GM21447 (cell line): ENCODE data around the gene ODAD4.
A peak's percentile ranks its signal among the peaks of the same experiment; 100 is the strongest.

Experiments used
- ATAC-seq: cut with Tn5 transposase; IDR thresholded peaks from one replicate; pipeline ENCODE4 v1.9.1; 2021; ENCODE audit not compliant: unreplicated experiment

Gene ODAD4

DNA sequence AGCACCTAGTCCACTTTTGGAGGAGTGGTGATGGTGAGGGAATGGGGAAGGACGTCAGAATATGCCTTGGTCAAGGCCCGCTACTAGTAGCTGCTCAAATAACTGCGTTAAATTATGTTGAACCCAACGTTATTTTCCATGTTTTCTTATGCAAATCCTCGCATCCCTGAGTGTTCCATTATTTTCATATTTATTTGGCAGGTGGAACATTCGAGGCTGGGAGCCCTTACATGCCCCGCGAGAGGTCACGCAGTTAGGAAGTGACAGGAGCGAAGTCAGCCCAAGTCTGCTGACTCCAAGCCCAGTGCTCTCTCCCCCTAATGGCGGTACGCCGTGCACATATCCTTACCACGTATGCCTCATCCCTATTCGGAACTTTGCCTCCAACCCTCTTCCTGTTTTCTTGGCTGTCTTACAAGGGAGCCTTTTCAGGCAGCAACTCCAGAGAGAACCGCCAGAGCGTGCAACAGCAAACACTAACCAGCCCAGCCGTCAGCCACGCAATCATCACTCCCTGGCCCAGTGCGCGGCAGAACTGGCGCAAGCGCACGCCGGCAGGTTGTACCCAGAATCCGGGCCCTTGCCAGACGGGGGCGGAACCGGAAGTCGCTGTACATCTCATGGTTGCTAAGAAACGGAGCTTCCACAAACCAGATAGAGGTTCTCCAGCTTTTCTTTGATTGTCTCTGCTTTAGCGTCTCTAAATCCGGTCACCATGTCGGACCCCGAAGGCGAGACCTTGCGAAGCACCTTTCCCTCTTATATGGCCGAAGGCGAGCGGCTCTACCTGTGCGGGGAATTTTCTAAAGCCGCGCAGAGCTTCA, at the start of gene ODAD4:
ODAD4 (plus strand) TSS at position 609 of the 824 bp plus-strand sequence; CDS start at position 716, 107 bp downstream.
- peak; percentile 86 for ATAC-seq

GRCh38 chr17:41882756-41883155, 47.7 kb upstream of the ODAD4 start:
- no peak for ATAC-seq

GRCh38 chr17:41885733-41886132, 44.7 kb upstream of the ODAD4 start:
- ATAC-seq = no peak

DNA sequence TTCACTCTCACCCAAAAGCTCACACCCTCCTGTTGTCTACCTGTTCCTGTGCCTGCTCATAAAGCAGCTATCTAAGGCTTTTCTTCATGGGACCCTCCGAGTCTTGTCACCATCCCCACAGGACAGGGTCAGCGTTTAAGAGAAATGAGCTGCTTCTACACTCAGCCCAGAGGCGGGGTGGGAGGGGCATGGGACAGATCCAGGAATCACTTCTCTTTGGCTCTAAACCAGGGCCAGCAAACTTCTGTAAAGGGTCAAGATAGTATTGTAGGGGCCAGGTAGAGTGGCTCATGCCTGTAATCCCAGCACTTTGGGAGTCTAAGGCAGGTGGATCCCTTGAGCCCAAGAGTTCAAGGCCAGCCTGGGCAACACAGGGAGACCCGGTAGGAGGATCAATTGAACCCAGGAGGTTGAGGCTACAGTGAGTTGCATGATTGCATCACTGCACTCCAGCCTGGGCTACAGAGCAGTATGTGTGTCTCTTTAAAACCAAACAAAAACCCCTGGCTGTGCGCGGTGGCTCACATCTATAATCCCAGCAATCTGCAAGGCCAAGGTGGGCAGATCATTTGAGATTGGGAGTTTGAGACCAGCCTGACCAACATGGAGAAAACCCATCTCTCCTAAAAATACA, 42.0 kb upstream of the ODAD4 start:
- no peak for ATAC-seq

DNA sequence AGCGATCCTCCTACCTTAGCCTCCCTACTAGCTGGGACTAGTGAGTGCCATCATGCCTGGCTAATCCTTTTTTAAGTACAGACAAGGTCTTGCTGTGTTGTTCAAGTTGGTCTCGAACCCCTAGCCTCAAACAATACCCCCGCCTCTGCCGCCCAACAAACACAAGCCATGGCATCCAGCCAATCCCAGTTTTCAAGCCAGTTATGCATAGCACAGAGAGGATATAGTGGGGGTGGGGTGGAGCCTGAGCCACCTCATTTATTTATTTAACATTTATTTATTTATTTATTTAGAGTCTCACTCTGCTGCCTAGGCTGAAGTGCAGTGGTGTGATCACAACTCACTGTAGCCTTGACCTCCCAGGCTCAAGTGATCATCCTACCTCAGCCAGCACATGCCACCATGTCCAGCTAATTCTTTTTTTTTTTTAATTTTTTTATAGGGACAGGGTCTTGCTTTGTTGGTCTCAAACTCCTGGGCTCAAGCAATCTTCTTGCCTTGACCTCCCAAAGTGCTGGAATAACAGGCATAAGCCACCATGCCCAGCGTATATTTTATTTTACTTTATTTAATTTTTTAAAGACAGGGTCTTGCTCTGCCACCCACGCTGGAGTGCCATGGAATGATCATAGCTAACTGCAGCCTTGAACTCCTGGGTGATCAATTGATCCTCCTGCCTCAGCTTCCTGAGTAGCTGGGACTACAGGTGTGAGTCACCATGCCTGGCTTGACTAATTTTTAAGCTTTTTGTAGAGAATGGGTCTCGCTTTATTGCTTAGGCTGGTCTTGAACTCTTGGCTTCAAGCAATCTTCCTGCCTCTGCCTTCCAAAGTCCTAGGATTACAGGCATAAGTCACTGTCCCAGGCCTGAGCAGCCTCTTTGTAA, 39.0 kb upstream of the ODAD4 start:
- ATAC-seq = no peak

- ATAC-seq = no peak
Measured at GRCh38 chr17:41892021-41892376, 38.4 kb upstream of the ODAD4 start.

- ATAC-seq = no peak
Measured at GRCh38 chr17:41893384-41893783, 37.0 kb upstream of the ODAD4 start.

GRCh38 chr17:41894791-41895331, 35.6 kb upstream of the ODAD4 start:
- ATAC-seq = no peak

GRCh38 chr17:41895617-41896016, 34.8 kb upstream of the ODAD4 start:
- ATAC-seq = no peak

DNA sequence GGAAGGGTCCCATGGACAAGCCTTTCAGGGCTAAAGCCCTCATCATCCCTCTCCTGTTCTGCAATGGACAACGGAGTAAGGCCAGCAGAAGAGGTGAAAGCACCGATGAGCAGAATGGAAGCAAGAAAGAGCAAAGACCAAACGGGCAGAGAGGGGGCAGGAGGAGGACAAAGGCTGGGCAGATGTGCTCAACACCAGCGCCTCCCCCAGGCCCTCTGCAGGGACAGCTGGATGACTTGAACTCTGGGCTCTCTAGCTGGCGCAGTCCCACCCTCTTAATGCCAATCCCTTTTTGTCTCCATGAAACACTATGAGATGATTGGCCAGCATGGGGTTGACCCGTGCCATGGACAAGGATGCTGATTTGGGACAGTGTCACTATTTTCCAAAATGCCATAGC, 33.7 kb upstream of the ODAD4 start:
- no peak for ATAC-seq

DNA sequence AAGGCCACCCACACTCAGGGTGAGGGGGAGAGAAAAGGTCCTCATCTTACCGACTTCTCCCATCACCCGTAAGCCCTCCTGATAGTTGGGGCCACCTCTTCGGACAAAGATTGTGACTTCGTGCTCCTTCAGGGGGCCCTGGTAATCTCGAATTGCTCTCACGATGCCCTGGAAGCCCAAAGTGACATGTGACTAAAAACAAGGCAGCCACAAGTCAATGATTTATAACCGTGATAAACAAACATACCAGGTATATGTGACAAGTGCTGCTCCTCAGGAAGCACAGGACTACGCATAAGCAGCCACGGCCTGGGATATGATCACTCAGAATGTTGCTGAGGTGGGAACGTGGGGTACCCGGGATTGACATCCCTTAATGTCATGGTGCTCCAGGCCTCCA, 28.8 kb upstream of the ODAD4 start:
- ATAC-seq = no peak

- ATAC-seq = no peak
Measured at GRCh38 chr17:41904242-41904841, 26.1 kb upstream of the ODAD4 start.

DNA sequence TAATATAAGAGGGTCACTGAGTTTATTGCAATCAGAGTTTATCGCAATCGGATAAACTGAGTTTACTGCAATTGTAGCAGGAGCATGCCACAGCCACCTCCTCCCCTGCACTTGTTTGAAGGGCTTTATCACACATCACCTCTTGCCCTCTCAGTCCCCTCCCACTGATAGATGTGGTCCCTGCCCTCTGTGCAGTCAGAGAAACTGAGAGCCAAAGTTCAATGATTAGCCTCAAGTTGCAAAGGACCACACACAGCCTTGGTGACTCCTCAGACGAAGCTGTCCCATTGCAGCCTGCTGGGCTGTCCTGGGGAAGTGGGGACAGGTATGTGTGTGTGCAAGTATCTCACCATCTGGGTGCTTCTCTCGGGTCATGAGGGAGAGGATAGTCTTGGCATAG, 25.2 kb upstream of the ODAD4 start:
- ATAC-seq = no peak

DNA sequence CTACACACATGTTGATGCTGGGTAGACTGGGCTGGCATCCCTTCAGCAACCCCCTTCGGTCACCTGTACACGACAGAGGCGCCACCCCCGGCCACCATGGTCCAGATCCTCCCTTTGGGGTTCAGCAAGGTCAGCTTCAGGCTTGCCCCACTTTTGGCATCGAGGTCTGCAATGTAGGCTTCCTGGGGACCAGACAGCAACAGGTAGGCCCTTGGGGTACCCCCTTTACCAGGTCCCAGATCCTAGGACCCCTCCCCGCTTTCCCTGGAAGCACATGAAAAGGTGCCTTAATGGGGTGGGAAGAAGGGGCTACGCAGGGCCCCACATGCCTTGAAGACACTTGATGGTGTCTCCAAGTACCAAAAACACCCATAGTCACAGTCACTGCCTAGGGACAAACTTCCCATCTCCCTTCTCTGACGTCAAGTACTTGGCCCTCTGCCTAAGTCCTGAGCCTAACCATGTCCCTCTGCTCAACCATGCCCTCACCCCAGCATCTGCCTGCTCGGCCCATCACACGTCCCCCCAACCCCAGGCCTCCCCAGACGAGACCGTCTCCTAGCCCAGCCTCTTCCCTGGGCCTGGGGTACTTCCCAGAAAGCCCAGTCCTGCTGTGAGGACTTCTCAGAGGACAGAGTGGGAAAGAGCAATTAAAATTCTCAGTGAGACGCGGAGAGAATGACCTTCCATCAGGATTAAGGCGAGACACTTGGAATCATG, 23.8 kb upstream of the ODAD4 start:
- ATAC-seq = no peak

DNA sequence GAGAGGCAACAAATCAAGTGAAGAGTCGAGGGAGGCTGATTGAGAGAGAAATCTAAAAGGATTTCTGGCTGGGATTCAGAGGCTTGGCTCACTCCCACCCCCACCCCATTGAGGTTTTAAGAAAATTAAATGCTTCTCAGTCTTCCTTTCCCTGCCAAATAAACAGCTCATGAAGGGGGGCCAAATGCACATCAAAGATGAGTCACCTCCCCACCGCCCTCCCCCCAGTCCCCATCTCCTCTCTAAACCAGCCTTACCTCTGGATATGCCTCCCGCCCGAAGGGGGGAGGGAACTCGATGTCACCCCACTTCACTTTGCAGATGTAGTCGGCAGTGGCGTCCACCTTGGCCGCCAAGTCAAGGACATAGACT, 23.2 kb upstream of the ODAD4 start:
- no peak for ATAC-seq

DNA sequence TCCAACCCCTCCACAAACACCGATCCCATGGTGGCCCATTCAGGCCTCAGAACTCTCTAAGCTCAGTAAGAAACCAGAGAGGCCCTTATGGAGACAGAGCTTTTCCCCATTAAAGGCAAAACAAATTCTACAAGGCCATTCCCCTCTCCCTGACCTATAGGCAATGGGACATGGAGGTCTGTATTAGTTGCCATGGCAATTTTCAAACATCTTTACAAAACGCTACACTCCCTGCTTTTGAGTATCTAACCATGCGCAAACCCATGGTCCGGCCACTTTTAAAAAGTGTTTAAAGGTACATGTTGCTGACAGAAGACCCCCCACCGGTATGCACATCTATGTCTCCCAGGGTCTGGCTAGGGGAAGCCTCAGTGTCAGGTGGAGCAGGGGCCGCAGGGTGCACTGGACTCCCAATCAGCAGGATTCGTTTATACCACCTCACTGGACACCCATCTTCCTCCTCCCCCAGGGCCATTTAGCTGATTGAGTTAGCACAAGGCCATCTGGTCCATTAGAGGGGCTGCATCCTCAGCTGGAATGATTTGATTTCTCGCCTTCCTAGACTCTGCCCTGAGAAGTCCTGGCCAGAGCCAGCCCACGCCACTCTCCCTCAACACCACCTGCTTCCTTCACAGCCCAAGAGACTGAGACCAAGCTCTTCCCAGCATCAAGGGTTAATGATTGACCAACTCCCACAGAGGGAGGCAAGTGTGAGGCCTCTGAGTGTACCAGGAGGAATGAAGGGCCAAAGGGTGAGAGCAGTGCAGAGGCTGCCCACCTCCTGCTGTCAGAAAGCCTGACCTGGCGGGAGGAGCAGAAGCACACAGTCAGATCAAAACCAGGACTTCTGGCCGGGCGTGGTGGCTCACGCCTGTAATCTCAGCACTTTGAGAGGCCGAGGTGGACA, 22.5 kb upstream of the ODAD4 start:
- no peak for ATAC-seq

- ATAC-seq = no peak
Measured at GRCh38 chr17:41909088-41909487, 21.3 kb upstream of the ODAD4 start.

DNA sequence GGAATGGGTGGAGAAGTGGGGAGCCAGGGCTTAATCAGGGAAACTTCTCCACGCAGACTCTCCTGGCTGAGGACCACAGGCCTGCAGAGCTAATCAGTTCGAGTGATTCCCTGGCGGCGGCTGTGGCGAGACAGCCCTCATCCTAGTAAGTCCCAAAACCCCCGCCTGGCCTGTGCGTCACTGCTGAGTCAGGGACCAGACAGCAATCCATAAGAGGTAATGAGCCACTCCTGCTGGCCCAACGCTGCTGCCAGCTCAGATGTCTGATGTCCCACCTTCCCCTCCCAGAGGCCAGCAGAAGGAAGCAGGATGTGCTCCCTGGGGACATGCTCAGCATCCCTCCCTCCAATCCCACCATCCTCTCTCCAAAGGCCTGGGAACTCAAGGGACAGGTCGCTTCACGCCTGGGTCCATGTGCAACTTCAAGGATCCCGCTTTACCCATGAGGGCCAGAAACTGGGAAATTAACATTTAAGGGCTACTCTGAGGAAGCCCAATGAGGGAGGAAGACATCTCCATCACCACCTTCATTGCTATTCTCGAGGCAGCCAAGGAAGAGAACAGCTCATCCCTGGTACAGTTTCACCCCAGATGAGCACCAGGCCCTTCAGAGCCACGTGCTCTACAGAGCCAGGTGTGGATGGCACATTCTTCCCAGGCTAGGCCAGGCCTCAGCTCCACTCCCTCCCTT, 19.6 kb upstream of the ODAD4 start:
- no peak for ATAC-seq

DNA sequence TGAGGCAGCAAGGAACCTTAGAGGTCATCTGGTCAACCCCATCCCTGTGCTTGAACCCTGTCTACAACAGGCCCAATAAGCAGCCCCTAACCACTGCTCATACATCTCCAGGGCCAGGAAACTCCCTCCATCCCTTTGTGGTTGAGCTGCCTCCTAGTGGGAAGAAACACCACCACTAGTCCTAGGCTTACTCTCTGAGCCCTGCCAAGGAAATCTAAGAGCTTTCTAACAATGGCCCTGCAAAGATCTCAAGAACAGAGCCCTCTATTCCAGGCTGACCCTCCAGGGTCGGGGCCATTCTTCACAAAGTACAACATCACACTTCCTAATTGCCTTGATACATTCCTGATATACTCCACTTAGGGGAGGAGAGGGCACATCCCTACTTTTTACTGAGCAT, 17.5 kb upstream of the ODAD4 start:
- no peak for ATAC-seq
